ENCODE data around the gene LDHAL6B.

LDHAL6B gene

DNA sequence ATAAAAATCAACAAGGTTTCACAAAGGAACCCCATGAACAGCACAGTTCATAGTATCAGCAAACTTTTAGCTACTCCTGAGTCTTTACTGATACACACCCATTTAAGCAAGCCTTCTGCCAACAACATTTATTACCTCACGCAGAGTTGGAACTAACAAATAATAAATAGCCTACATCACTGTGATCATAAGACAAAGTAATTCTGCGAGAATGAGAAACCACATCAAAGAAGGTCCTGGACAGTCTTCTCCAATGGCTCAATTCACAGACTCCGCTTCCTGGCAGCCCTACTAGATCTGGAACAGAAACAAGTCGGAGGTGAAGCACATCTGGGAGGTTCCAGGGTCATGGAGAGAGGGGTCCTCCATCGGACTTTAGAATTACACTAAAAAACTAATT is 37.0 kb downstream of the LDHAL6B start:
- Mint-ChIP-seq H3K9me3 (no peaks in the 10 kb centered on the region), H3K27me3 (peaks cover 2% of the 10 kb centered on the region), H3K4me3 (no peak overlapping the region), H3K36me3 (ENCODE audit: low read depth) (no peaks in the 10 kb centered on the region), H3K4me1 (peaks cover 32% of the 10 kb centered on the region), H3K27ac (no peak overlapping the region)
- ATAC-seq (no peak), DNase-seq (no peak)

- ATAC-seq (peak; percentile 87), DNase-seq (no peak)
- Mint-ChIP-seq H3K36me3 (ENCODE audit: low read depth) (no peaks in the 10 kb centered on the region), H3K4me3 (no peak overlapping the region), H3K27ac (peak overlapping the region; percentile 65), H3K27me3 (peaks cover 2% of the 10 kb centered on the region), H3K9me3 (no peaks in the 10 kb centered on the region), H3K4me1 (peaks cover 39% of the 10 kb centered on the region)
These were observed 37.7 kb downstream of the LDHAL6B start for GRCh38 chr15:59244337-59244736.

DNA sequence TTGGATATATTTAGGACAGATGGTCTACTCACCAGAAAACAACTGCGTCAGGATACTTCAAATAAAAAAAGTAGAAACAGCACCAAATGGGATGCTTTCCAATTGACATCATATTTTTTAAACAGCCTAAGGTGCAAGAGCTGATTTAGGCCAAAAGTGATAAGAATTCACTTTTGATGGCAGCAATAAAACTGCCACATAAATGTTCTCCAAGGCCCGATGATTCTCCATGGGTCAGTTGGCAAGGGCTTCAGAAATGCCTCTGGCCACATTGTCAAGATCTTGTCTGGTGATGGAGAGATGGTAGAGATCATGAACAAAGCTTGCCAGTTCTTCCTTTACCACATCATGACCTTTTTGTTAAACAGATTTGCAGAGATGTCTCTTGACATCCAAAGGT is 38.9 kb downstream of the LDHAL6B start:
- no peak overlapping the region for H3K4me3 Mint-ChIP-seq
- peaks cover 2% of the 10 kb centered on the region for H3K27me3 Mint-ChIP-seq
- peaks cover 50% of the 10 kb centered on the region for H3K4me1 Mint-ChIP-seq
- no peak overlapping the region for H3K27ac Mint-ChIP-seq
- no peaks in the 10 kb centered on the region for H3K9me3 Mint-ChIP-seq
- H3K36me3 Mint-ChIP-seq (ENCODE audit: low read depth) = no peaks in the 10 kb centered on the region
- no peak for DNase-seq
- ATAC-seq = no peak

DNA sequence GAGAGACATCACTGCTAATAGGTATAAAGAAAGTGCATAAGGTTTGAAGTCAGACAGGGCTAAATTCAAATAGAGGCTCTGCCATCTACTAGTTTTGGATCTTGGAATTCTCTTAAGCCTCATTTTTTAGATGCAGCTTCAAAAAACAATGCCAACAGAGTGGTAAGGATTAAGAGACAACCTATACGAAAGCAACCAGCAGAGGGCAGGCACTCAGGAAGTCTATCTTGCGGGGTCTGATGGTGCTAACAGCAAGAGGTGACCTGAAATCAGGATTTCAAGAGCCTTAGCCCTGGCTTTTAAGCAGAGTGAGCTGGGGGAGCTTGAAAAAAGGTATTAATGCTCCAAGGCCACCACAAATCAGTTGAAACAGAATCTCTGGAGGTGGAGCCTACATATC is 40.7 kb downstream of the LDHAL6B start:
- Mint-ChIP-seq H3K4me3 (no peak overlapping the region), H3K27ac (no peak overlapping the region), H3K36me3 (ENCODE audit: low read depth) (no peaks in the 10 kb centered on the region), H3K9me3 (no peaks in the 10 kb centered on the region), H3K27me3 (peaks cover 2% of the 10 kb centered on the region), H3K4me1 (peaks cover 61% of the 10 kb centered on the region)
- ATAC-seq = peak; percentile 62
- DNase-seq = peak; percentile 55

GRCh38 chr15:59249816-59250215 is 43.2 kb downstream of the LDHAL6B start:
- H3K9me3 Mint-ChIP-seq = no peaks in the 10 kb centered on the region
- no peak for ATAC-seq
- H3K27me3 Mint-ChIP-seq = no peaks in the 10 kb centered on the region
- H3K27ac Mint-ChIP-seq = peak overlapping the region; percentile 70
- H3K4me3 Mint-ChIP-seq = no peak overlapping the region
- H3K4me1 Mint-ChIP-seq = peaks cover 54% of the 10 kb centered on the region
- DNase-seq = no peak
- H3K36me3 Mint-ChIP-seq (ENCODE audit: low read depth) = no peaks in the 10 kb centered on the region

DNA sequence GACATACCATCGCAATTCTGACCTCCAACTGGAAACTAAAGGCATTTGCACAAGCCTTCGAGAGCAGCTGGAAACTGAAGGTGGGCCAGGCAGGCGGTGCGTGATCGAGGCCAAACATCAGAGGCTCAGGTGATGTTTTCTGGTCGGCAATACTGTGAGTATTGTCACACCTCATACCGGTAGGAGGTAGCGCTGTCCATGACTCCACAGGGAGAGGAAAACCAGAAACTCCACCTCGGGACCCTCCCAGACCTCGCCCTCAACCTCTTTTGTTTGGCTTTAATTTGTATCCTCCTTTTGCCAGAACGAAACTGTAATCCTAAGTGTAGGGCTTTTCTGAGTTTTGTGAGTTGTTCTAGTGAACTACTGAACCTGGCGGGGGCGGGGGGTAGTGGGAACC is 43.6 kb downstream of the LDHAL6B start:
- Mint-ChIP-seq H3K27me3 (no peaks in the 10 kb centered on the region), H3K4me1 (peaks cover 52% of the 10 kb centered on the region), H3K9me3 (no peaks in the 10 kb centered on the region), H3K4me3 (no peak overlapping the region), H3K27ac (peak overlapping the region; percentile 75), H3K36me3 (ENCODE audit: low read depth) (no peaks in the 10 kb centered on the region)
- DNase-seq (no peak), ATAC-seq (no peak)

DNA sequence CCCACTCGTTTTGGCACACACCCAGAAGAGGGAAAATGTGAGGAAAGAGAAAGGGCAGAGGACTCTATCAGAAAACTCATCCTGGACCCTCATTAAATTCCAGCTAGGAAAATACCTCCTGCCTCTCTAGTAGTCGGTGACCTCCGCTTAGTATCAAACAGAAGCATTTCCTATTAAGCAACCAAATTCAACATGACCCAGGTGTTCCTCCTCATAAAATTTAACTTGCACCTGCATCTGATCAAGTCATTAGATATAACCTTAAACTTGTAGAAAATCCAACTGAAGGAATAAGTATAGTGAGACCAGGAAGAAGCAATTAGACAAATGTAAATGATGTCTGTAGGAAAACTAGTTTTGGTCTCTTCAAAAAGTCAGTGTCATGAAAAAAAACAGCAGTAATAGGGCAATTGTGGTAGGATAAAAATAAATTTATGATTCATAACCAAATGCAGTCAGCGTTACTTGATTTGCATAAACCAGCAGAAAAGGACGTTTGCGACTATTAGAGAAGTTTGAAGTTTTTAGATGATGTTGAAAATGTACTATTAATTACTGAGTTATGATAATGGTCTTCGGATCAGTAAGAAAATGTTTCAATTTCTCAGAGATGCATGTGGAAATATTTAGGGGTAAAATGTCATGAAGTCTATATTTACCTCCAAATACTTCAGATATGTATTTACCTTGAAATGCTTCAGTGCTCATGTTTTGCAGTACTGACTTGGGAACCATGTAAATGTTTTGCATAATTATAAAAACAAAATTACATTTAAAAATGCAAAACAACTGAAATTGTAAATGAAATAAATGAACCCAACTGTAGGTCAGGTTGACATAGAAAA is 44.6 kb downstream of the LDHAL6B start:
- H3K27ac Mint-ChIP-seq = peak overlapping the region; percentile 75
- DNase-seq (no peak), ATAC-seq (no peak)
- peaks cover 58% of the 10 kb centered on the region for H3K4me1 Mint-ChIP-seq
- H3K27me3 Mint-ChIP-seq = no peaks in the 10 kb centered on the region
- peak overlapping the region; percentile 45 for H3K4me3 Mint-ChIP-seq
- no peaks in the 10 kb centered on the region for H3K36me3 Mint-ChIP-seq (ENCODE audit: low read depth)
- H3K9me3 Mint-ChIP-seq = no peaks in the 10 kb centered on the region

- H3K27me3 Mint-ChIP-seq = no peaks in the 10 kb centered on the region
- DNase-seq (no peak), ATAC-seq (no peak)
- H3K27ac Mint-ChIP-seq = no peak overlapping the region
- H3K36me3 Mint-ChIP-seq (ENCODE audit: low read depth) = no peaks in the 10 kb centered on the region
- H3K9me3 Mint-ChIP-seq = no peaks in the 10 kb centered on the region
- H3K4me3 Mint-ChIP-seq = no peak overlapping the region
- peaks cover 63% of the 10 kb centered on the region for H3K4me1 Mint-ChIP-seq
These were observed 45.5 kb downstream of the LDHAL6B start for GRCh38 chr15:59252137-59252536.

DNA sequence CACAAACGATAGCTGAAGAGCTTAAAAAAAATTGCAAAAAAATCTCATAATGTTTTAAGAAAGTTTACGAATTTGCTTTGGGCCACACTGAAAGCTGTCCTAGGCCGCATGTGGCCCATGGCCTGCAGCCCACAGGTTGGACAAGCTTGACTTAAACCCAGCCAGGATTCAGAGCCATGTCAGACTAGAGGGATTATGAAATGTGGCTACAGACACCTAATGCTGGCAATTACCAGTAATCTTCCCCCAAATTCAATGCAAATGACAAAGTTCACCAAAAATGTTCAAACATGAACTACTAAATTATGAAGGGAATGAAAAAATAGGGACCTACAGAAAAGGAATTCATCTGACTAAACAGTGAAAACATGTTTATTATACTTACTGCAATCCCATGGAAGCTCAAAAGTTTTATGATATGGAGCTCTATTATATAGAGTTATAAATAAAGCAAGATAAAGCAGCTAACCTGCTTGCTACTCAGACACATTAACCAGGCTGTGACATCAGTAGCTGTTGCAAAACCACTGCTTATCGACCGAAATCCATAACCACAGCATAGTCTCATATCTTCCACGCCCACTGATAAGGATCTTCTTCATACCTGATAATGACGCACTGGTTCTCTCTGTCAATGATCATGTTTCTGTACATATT is 49.2 kb downstream of the LDHAL6B start:
- Mint-ChIP-seq H3K27me3 (no peaks in the 10 kb centered on the region), H3K4me1 (peaks cover 65% of the 10 kb centered on the region), H3K27ac (peak overlapping the region; percentile 79), H3K4me3 (peak overlapping the region; percentile 52), H3K36me3 (ENCODE audit: low read depth) (peaks cover 1% of the 10 kb centered on the region), H3K9me3 (no peaks in the 10 kb centered on the region)
- ATAC-seq (peak; percentile 60), DNase-seq (peak; percentile 33)

GRCh38 chr15:59256482-59256881 is 49.8 kb downstream of the LDHAL6B start:
- Mint-ChIP-seq H3K27ac (peak overlapping the region; percentile 79), H3K9me3 (no peaks in the 10 kb centered on the region), H3K27me3 (no peaks in the 10 kb centered on the region), H3K4me1 (peaks cover 61% of the 10 kb centered on the region), H3K36me3 (ENCODE audit: low read depth) (peaks cover 1% of the 10 kb centered on the region), H3K4me3 (no peak overlapping the region)
- DNase-seq = no peak
- no peak for ATAC-seq

DNA sequence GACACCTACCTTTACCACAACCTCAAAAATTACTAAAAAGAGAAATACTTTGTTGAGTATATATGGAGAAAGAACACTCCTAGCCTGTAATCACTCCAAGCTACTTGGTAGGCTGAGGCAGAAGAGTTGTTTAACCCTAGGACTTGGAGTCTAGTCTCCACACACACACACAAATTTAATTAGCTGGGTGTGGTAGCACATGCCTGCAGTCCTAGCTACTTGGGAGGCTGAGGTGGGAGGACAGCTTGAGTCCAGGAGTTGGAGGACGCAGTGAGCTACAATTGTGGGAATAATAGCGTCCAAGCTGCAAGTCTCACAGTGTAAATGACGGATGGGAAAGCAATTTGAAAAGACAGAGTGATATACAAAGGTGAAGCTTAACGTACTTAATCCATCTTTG is 50.5 kb downstream of the LDHAL6B start:
- peaks cover 63% of the 10 kb centered on the region for H3K4me1 Mint-ChIP-seq
- peak overlapping the region; percentile 79 for H3K27ac Mint-ChIP-seq
- ATAC-seq = no peak

More for the DNA sequence above, 50.5 kb downstream of the LDHAL6B start:
- no peak for DNase-seq
- peaks cover 1% of the 10 kb centered on the region for H3K36me3 Mint-ChIP-seq (ENCODE audit: low read depth)
- no peaks in the 10 kb centered on the region for H3K9me3 Mint-ChIP-seq
- no peaks in the 10 kb centered on the region for H3K27me3 Mint-ChIP-seq
- no peak overlapping the region for H3K4me3 Mint-ChIP-seq

Data from activated naive CD8-positive, alpha-beta T cell treated with anti-CD3 and anti-CD28 coated beads, Interleukin-2, amount 50 U/mL, for 24 hours (primary cell).